Measurements from ENCODE around the gene MEX3D. TPM values are rescaled to one million over a fixed set of nuclear protein-coding genes. Genes with fewer than 3 reads are reported as not detected.

MEX3D gene
- total and polyA plus RNA-seq, 2 experiments from 2014 or later, result 4.5 to 49.7 TPM

DNA sequence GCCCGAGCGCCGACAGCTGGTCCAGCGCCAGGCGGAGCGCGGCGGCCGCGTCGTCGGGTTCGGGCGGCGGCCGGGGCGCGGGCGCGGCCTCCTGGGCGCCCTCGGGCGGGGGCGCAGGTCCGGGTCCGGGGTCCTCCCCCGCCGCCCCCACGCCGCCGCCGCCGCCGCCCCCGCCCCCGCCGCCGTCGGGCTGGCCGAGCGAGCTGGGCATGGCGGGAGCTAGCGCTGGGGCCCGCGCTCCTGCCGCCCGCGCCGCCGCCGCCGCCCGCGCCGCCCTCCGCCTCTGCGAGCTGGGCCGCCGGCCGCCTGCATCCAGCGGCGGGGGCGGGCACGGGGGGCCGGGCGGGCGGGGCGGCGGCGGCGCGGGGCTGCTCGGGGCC, 287 bp downstream of the MEX3D start:
- H3K4me1 ChIP-seq (ENCODE audit: low read depth), result peaks cover 4% of the 10 kb centered on the region
- H3K27ac ChIP-seq, result no peak overlapping the region
- no peaks in the 10 kb centered on the region for H3K9me3 ChIP-seq (ENCODE audit: low read depth)
- no peaks in the 10 kb centered on the region for H3K36me3 ChIP-seq
- H3K4me3 ChIP-seq, result no peak overlapping the region
- TF ChIP-seq, protein P1, sequence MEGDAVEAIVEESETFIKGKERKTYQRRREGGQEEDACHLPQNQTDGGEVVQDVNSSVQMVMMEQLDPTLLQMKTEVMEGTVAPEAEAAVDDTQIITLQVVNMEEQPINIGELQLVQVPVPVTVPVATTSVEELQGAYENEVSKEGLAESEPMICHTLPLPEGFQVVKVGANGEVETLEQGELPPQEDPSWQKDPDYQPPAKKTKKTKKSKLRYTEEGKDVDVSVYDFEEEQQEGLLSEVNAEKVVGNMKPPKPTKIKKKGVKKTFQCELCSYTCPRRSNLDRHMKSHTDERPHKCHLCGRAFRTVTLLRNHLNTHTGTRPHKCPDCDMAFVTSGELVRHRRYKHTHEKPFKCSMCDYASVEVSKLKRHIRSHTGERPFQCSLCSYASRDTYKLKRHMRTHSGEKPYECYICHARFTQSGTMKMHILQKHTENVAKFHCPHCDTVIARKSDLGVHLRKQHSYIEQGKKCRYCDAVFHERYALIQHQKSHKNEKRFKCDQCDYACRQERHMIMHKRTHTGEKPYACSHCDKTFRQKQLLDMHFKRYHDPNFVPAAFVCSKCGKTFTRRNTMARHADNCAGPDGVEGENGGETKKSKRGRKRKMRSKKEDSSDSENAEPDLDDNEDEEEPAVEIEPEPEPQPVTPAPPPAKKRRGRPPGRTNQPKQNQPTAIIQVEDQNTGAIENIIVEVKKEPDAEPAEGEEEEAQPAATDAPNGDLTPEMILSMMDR (IDR thresholded peaks at IDR 0.05; ENCODE audit: low read depth, low read length), result no peak
- no peaks in the 10 kb centered on the region for H3K27me3 ChIP-seq
- peak in 1 of 2 donors; percentile 51 for DNase-seq (ENCODE audit: low read depth in 1 of 2, low spot score in 1 of 2)

DNA sequence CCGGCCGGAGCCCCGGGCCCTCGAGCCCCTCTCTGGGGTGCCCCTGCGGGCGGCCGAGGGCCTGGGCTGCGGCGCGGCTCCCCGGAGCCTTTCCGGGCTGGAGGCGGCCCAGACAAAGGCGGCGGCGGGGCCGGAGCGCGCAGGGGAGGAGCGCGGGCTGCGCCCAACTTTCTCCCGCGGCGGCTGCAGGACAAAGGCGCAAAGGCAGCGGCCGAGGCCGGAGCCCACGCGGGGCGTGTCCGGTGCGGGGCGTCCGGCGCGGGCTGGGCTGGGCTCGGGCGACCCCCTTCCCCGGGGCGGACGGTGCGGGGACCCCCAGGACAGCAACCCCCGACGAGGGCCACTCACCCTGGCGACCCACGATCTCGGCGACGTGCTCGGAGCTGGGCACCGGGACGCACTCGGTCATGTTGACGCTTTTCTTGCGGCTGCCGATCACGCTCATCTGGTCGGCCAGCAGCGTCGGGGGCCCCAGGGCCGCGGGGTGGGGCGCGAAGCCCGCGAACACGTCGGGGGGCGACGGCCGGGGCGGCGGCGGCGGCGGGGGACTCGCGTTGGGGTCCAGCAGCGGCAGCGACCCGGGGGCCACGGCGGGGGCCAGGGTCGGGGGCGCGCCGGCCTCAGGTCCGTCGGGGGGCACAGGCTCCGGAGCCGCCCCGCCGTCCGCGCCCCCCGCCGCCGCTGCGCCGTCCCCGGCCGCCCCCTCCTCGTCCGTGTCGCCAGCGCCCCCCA, 843 bp downstream of the MEX3D start:
- Histone ChIP-seq H3K27me3 (no peaks in the 10 kb centered on the region), H3K9me3 (ENCODE audit: low read depth) (no peaks in the 10 kb centered on the region), H3K27ac (peak overlapping the region; percentile 98), H3K36me3 (no peaks in the 10 kb centered on the region), H3K4me3 (peak overlapping the region; percentile 95), H3K4me1 (ENCODE audit: low read depth) (peaks cover 4% of the 10 kb centered on the region)
- TF ChIP-seq, protein P1 (IDR thresholded peaks at IDR 0.05; ENCODE audit: low read depth, low read length), result no peak
- DNase-seq (ENCODE audit: low read depth in 1 of 2, low spot score in 1 of 2), result peak in 1 of 2 donors; percentile 57

DNA sequence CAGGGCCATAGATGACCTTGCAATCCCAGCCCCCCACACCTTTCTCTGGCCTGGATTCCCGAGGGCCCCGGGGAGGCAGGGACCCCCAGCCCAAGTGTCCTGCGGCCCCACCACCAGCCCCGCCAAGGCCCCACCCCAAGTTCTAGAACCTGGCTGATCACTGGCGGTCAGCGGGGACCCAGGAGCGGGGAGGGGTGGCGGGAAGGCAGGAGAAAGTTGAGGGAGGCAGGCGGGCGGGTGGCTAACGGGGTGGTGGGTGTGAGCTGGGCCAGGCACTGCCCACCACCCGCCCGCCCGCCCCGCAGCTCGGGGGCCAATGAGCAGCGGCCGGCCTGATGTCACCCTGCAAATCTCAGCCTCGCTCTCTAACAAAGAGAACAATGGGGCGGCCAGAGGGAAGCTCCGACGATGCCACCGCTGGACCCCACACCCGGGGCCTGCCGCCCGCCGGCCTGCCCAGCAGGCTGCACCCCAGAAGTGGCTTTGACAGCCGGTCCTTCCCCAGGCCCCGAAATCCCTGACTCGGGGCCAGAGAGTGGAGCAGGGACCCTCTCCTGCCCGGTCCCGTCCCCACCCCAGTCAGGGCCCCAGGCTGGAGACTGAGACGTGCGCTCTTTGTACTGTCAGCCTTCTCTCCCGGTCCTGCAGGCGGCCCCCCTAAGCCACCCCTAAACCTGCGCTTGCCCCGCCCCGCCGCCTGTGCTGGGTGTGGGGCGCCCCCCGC, 1.6 kb downstream of the MEX3D start:
- peak; percentile 86 to 90 for DNase-seq (ENCODE audit: low read depth in 1 of 2, low spot score in 1 of 2)
- TF ChIP-seq, protein P1 (IDR thresholded peaks at IDR 0.05; ENCODE audit: low read depth, low read length), result no peak
- Histone ChIP-seq H3K27ac (peak overlapping the region; percentile 98), H3K36me3 (no peaks in the 10 kb centered on the region), H3K4me3 (peak overlapping the region; percentile 95), H3K4me1 (ENCODE audit: low read depth) (peaks cover 4% of the 10 kb centered on the region), H3K27me3 (no peaks in the 10 kb centered on the region), H3K9me3 (ENCODE audit: low read depth) (no peaks in the 10 kb centered on the region)

DNA sequence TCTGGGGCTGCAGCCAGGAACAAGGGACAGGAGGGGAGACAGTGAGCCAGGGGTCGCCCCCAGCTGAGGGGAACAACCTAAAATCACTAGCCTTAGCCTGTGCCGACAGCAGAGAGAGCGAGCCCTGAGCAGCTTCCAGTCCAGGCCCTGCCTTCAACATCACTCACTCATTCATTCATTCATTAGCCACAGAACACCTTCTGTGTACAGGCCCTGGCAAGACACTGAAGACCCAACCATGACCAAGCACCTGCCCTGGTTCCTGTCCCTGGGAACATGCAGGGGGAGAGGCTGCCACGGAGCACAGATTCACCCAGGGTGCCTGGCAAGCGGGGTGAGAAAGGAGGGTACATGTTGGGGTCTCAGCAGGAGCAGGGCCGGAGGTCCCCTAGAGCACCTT, 4.9 kb downstream of the MEX3D start:
- Histone ChIP-seq H3K4me3 (no peak overlapping the region), H3K36me3 (no peaks in the 10 kb centered on the region), H3K27ac (no peak overlapping the region), H3K4me1 (ENCODE audit: low read depth) (peaks cover 4% of the 10 kb centered on the region), H3K27me3 (no peaks in the 10 kb centered on the region), H3K9me3 (ENCODE audit: low read depth) (no peaks in the 10 kb centered on the region)
- no peak for DNase-seq (ENCODE audit: low read depth in 1 of 2, low spot score in 1 of 2)
- TF ChIP-seq, protein P1 (IDR thresholded peaks at IDR 0.05; ENCODE audit: low read depth, low read length), result no peak

DNA sequence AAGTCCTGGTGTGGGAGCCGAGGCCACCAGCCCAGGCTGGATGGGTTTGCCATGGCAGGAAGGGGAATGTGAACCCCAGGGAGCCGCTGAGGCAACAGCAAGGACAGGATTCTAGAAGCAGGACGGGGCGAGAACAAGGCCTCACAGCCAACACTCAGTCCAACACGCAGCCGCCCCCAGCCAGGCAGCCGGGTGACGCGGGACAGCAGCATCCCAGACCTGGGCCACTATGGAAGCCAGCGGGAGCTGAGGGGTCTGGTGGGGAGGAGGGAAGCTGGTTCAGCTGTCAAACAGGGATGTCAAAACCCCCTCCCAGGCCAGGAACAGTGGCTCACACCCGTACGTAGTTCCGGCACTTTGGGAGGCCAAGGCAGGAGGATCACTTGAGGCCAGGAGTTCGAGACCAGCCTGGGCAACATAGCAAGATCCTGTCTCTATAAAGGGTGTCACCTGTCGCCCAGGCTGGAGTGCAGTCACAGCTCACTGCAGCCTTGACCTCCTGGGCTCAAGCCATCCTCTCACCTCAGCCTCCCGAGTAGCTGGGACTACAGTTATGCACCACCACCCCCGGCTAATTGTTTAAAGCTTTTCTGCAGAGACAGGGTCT, 6.8 kb downstream of the MEX3D start:
- Histone ChIP-seq H3K9me3 (ENCODE audit: low read depth) (no peaks in the 10 kb centered on the region), H3K36me3 (no peaks in the 10 kb centered on the region), H3K4me3 (no peak overlapping the region), H3K27me3 (no peaks in the 10 kb centered on the region), H3K4me1 (ENCODE audit: low read depth) (peaks cover 4% of the 10 kb centered on the region), H3K27ac (no peak overlapping the region)
- TF ChIP-seq, protein P1 (IDR thresholded peaks at IDR 0.05; ENCODE audit: low read depth, low read length), result no peak
- DNase-seq (ENCODE audit: low read depth in 1 of 2, low spot score in 1 of 2), result no peak
